GM12892 (cell line): Measurements from ENCODE around the gene GHITM.

Experiments
- POLR2A ChIP-seq: IDR thresholded peaks from 2 replicates; pipeline ENCODE4 v1.6.1; 2011; ENCODE audit warnings: low read depth, low read length, control low read depth
- POLR2AphosphoS5 ChIP-seq: IDR thresholded peaks from 2 replicates; pipeline ENCODE4 v1.6.1; 2011; ENCODE audit warnings: low read depth, low read length, control low read depth
- TAF1 ChIP-seq: IDR thresholded peaks from 2 replicates; pipeline ENCODE4 v1.6.1; 2011; ENCODE audit warnings: low read depth, mild to moderate bottlenecking, control low read depth, low read length, borderline replicate concordance

- TF ChIP-seq TAF1 (no peak), POLR2AphosphoS5 (no peak), POLR2A (no peak)
Measured at GRCh38 chr10:84181631-84182030, 42.3 kb downstream of the GHITM start.
